22Rv1 (cell line): Measurements from ENCODE around the gene DNAJB9.

Experiments used
- CTCF ChIP-seq: fragments of 450-650 bp; IDR thresholded peaks from 2 replicates; pipeline ENCODE4 v1.5.1; 2017; ENCODE audit warnings: mild to moderate bottlenecking
- ZFX ChIP-seq: fragments of 450-650 bp; IDR thresholded peaks from 2 replicates; pipeline ENCODE4 v1.6.1; 2017; ENCODE audit warnings: antibody characterized with exemption, borderline replicate concordance

GRCh38 chr7:108535257-108535656, 34.4 kb upstream of the DNAJB9 start:
- TF ChIP-seq CTCF (no peak), ZFX (no peak)
